WERI-Rb-1 (cell line): Measurements from ENCODE around the gene DMBT1.

ENCODE experiments used
- DNase-seq: peaks from one replicate; pipeline ENCODE4 v3.0.0-alpha.2; 2020
- H3K27ac ChIP-seq: fragments of 250-450 bp; sonication (Bioruptor Pico); 2 replicates; pipeline ENCODE4 v1.5.1; 2020; ENCODE audit warnings: mild to moderate bottlenecking, moderate library complexity
- H3K27me3 ChIP-seq: fragments of 250-450 bp; sonication (Bioruptor Pico); 2 replicates; pipeline ENCODE4 v1.5.1; 2021; ENCODE audit warnings: mild to moderate bottlenecking, low read depth, moderate library complexity; ENCODE audit not compliant: insufficient read depth, severe bottlenecking
- H3K36me3 ChIP-seq: fragments of 250-450 bp; sonication (Bioruptor Pico); 2 replicates; pipeline ENCODE4 v1.5.1; 2020; ENCODE audit warnings: mild to moderate bottlenecking, moderate library complexity
- H3K4me3 ChIP-seq: 2 replicates; pipeline ENCODE4 v1.5.1; 2011; ENCODE audit warnings: low read depth, mild to moderate bottlenecking, control low read depth, low read length
- H3K9me3 ChIP-seq: fragments of 250-450 bp; sonication (Bioruptor Pico); 2 replicates; pipeline ENCODE4 v1.5.1; 2021; ENCODE audit warnings: mild to moderate bottlenecking, moderate library complexity; ENCODE audit not compliant: severe bottlenecking
- TF ChIP-seq, protein P1 (sequence below): IDR thresholded peaks from 2 replicates; pipeline ENCODE4 v1.5.1; 2011; ENCODE audit warnings: low read depth, mild to moderate bottlenecking, control low read depth, inconsistent platforms, low read length

The DMBT1 gene

DNA sequence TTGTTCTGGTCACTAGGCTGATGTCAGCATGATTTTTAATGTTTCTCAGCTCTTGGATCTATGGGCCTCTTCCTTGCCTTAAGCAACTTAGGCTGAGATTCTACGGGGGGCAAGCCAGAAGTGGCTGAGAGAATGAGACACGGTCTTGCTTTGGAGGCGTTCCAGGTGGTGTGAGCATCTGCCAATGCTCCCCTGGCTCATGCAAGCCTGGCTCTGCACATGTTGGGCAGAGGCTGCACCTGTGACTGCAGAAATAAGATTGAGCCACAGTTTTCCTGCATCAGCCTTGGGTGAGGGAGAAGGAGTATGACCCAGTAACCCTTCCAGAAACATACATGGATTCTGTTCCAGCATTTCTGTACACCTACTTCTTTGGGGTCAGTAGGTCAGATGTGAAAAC lies 97.2 kb downstream of the DMBT1 start:
- DNase-seq, result no peak
- Histone ChIP-seq H3K4me3 (no peak overlapping the region), H3K9me3 (no peaks in the 10 kb centered on the region), H3K27ac (no peak overlapping the region), H3K27me3 (peaks cover 90% of the 10 kb centered on the region), H3K36me3 (no peaks in the 10 kb centered on the region)
- TF ChIP-seq, protein P1, sequence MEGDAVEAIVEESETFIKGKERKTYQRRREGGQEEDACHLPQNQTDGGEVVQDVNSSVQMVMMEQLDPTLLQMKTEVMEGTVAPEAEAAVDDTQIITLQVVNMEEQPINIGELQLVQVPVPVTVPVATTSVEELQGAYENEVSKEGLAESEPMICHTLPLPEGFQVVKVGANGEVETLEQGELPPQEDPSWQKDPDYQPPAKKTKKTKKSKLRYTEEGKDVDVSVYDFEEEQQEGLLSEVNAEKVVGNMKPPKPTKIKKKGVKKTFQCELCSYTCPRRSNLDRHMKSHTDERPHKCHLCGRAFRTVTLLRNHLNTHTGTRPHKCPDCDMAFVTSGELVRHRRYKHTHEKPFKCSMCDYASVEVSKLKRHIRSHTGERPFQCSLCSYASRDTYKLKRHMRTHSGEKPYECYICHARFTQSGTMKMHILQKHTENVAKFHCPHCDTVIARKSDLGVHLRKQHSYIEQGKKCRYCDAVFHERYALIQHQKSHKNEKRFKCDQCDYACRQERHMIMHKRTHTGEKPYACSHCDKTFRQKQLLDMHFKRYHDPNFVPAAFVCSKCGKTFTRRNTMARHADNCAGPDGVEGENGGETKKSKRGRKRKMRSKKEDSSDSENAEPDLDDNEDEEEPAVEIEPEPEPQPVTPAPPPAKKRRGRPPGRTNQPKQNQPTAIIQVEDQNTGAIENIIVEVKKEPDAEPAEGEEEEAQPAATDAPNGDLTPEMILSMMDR, result no peak

DNA sequence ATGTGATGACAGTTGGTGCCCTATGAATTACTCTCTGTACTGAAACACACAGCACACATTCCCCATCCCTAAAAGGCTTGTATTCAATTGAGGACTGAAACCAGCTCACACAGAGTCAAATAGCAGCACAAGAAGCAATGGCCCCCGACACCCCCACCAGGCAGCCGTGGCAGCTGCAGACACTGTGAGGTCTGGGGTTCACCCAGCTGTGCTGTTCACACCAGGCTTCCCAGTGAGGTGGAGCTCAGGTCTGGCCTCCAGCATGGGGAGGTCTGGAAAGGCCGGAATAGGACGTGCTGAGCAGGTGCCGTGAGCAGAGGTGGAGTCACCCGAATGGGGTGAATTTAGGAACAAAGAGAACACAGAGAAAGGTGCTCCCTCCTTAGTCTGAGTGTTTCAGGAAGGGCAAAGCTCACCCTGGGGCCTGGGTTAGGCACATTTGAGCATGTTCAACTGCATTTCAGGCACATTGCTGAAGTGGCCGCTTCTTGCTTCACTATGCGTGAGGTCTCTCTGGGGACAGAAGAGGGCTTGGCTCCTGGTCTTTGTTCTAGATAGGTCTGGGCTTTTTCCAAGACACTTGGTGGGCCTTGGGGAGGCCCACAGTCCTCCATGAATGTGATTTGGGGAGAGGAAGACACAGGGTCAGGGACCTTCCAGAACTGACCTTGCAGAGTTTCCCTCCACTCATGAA lies 97.9 kb downstream of the DMBT1 start:
- TF ChIP-seq, protein P1, result no peak
- no peak for DNase-seq
- no peak overlapping the region for H3K27ac ChIP-seq
- H3K36me3 ChIP-seq, result no peaks in the 10 kb centered on the region
- no peaks in the 10 kb centered on the region for H3K9me3 ChIP-seq
- H3K27me3 ChIP-seq, result peaks cover 92% of the 10 kb centered on the region
- H3K4me3 ChIP-seq, result no peak overlapping the region

DNA sequence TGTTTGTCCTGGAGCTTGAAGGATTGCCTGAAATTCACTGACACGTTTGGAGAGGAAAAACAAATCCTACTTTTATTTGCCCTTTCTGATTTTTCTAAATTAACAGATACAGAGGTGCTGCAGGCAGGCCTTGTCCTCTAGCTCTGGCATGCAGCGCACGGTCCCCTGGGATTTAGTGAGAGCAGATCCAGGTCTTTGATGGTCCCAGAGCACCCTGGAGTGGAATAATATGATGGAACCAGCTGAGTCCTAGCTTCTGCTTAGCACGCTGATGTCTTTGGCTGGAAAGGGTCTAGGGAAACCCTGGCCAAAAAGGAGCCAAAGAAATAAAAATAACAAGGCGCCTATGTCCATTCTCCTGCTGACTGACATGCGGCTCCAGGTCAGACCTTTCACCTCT lies 98.6 kb downstream of the DMBT1 start:
- H3K4me3 ChIP-seq, result no peak overlapping the region
- peaks cover 95% of the 10 kb centered on the region for H3K27me3 ChIP-seq
- TF ChIP-seq, protein P1, result no peak

DNA sequence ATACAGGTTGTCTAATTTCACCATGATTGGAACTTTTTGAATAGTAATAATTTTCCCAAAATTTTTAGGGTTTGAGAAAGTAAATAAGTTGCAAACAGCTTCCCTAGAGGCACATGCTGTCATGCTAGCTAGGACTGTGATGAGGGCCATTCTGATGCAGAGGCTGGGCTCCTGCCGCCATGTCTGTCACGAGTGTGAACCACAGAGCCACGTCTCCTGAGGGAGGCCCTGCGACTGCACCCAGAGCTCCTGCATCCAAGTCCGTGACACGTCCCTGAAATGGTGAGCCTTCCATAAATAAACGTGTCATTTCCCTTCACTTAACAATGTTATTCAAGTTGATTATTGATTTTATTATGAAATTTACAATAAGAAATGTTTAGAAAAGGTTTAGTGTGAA lies 99.1 kb downstream of the DMBT1 start:
- no peak overlapping the region for H3K4me3 ChIP-seq
- H3K27ac ChIP-seq, result no peak overlapping the region
- TF ChIP-seq, protein P1, result no peak
- H3K27me3 ChIP-seq, result peaks cover 95% of the 10 kb centered on the region
- H3K9me3 ChIP-seq, result no peaks in the 10 kb centered on the region
- no peaks in the 10 kb centered on the region for H3K36me3 ChIP-seq
- no peak for DNase-seq

More for the DNA sequence above, 98.6 kb downstream of the DMBT1 start:
- H3K9me3 ChIP-seq, result no peaks in the 10 kb centered on the region
- H3K36me3 ChIP-seq, result no peaks in the 10 kb centered on the region
- no peak for DNase-seq
- H3K27ac ChIP-seq, result no peak overlapping the region

DNA sequence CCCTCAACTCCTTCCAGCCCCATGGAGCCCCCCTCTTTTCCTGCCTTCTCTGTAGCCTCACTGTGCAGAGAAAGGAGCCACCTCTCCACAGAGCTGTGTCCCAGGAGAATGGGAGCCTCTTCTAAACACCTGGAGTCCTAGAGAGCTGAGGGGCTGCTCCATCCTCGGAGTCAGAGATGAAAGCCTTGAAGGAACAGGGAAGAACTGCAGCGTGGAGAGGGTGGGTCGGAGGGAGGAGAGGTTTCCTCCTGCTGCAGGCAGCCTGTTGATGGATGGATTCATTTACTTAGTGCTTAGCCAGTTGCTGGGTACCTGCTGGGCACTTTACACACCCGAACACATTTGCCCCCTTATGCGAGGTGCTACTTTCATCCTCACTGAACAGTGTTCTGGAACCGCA lies 100.1 kb downstream of the DMBT1 start:
- Histone ChIP-seq H3K36me3 (no peaks in the 10 kb centered on the region), H3K4me3 (no peak overlapping the region), H3K27me3 (peaks cover 95% of the 10 kb centered on the region), H3K9me3 (no peaks in the 10 kb centered on the region), H3K27ac (no peak overlapping the region)
- TF ChIP-seq, protein P1, result no peak
- DNase-seq, result no peak

DNA sequence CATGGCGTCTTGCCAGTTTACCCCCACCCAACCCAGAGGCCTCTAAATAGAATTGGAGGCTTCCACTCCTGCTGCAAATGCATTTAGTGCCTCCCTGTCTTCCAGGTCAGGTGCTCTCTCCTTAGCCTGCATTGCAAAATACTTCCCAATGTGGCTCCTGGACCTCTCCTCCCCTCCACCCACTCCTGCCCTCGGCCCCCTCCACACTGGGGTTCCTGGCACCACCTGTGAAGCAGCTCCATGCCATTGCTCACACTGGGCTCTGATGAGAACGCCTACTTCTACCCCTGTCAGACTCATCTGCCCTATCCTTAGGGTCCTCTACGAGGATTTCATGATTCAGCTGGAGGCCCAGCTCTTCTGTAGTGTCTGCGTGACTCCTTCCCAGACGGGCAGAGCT lies 101.7 kb downstream of the DMBT1 start:
- no peak for DNase-seq
- TF ChIP-seq, protein P1, result no peak

More for the DNA sequence above, 101.7 kb downstream of the DMBT1 start:
- Histone ChIP-seq H3K27ac (no peak overlapping the region), H3K27me3 (peaks cover 94% of the 10 kb centered on the region), H3K9me3 (no peaks in the 10 kb centered on the region), H3K36me3 (no peaks in the 10 kb centered on the region), H3K4me3 (no peak overlapping the region)
